HK-2 (cell line): ENCODE data around the gene DHX35.
"Not testable (repeated sequence)": the region's sequence is repeated elsewhere in the genome, so short reads cannot be mapped to it uniquely, and the experiment has no call there.

Experiments
- DNase-seq: peaks from one replicate; pipeline ENCODE4 v3.0.0-alpha.2; 2018; ENCODE audit not compliant: unreplicated experiment

The DHX35 gene

GRCh38 chr20:38941726-38942389 is 20.3 kb upstream of the DHX35 start:
- DNase-seq: no peak

- DNase-seq: no peak
Observed at GRCh38 chr20:38945012-38945411, 17.1 kb upstream of the DHX35 start.

GRCh38 chr20:38946836-38947235 is 15.3 kb upstream of the DHX35 start:
- DNase-seq: no peak

GRCh38 chr20:38947931-38948362 is 14.2 kb upstream of the DHX35 start:
- DNase-seq: no peak

GRCh38 chr20:38950254-38950653 is 11.9 kb upstream of the DHX35 start:
- DNase-seq: no peak

- DNase-seq: no peak
Observed at GRCh38 chr20:38951611-38952010, 10.5 kb upstream of the DHX35 start.

- DNase-seq: no peak
Observed at GRCh38 chr20:38952153-38952552, 10.0 kb upstream of the DHX35 start.

- DNase-seq: no peak
Observed at GRCh38 chr20:38953630-38954340, 8.4 kb upstream of the DHX35 start.

GRCh38 chr20:38957235-38957876 is 4.8 kb upstream of the DHX35 start:
- DNase-seq: no peak

GRCh38 chr20:38957915-38958485 is 4.1 kb upstream of the DHX35 start:
- DNase-seq: no peak

GRCh38 chr20:38960187-38960687 is 1.9 kb upstream of the DHX35 start:
- not testable (repeated sequence) for DNase-seq

GRCh38 chr20:38961530-38962043 is 557 bp upstream of the DHX35 start:
- DNase-seq: no peak

GRCh38 chr20:38962928-38963401 is 821 bp downstream of the DHX35 start:
- no peak for DNase-seq

GRCh38 chr20:38963745-38964144 is 1.6 kb downstream of the DHX35 start:
- DNase-seq: no peak

GRCh38 chr20:38965264-38965663 is 3.1 kb downstream of the DHX35 start:
- DNase-seq: no peak

- DNase-seq: no peak
Observed at GRCh38 chr20:38968090-38968489, 5.9 kb downstream of the DHX35 start.

GRCh38 chr20:38969708-38970107 is 7.6 kb downstream of the DHX35 start:
- DNase-seq: no peak

- peak; percentile 31 for DNase-seq
Observed at GRCh38 chr20:38970302-38970701, 8.2 kb downstream of the DHX35 start.

- DNase-seq: no peak
Observed at GRCh38 chr20:38973107-38973506, 11.0 kb downstream of the DHX35 start.

- DNase-seq: no peak
Observed at GRCh38 chr20:38973645-38974044, 11.5 kb downstream of the DHX35 start.

GRCh38 chr20:38975539-38976120 is 13.5 kb downstream of the DHX35 start:
- DNase-seq: no peak

GRCh38 chr20:38979434-38979833 is 17.3 kb downstream of the DHX35 start:
- DNase-seq: no peak
